Vagina (tissue), 2 donors: Measurements from ENCODE around the gene TFAP2A.

ENCODE experiments used
- CTCF ChIP-seq, 3 experiments: fragments of 450-650 bp in 2 of 3; fragments of 200-600 bp in 1 of 3; sonication (generic) in 1 of 3; IDR thresholded peaks; one replicate each; pipeline ENCODE4 v1.5.1; 2017 to 2019; ENCODE audit warnings: antibody characterized with exemption in 3 of 3, mild to moderate bottlenecking in 2 of 3, moderate library complexity in 2 of 3
- POLR2A ChIP-seq, 2 donors: fragments of 450-650 bp; IDR thresholded peaks; one replicate each; pipeline ENCODE4 v1.6.1; 2017; ENCODE audit warnings: antibody characterized with exemption in 2 of 2, mild to moderate bottlenecking in 2 of 2, moderate library complexity in 2 of 2
- POLR2AphosphoS5 ChIP-seq, 2 donors: sonication (generic); formaldehyde crosslinking; IDR thresholded peaks; one replicate each; pipeline ENCODE4 v1.9.0; 2017; ENCODE audit warnings: antibody characterized with exemption in 2 of 2, mild to moderate bottlenecking in 2 of 2, low read depth in 1 of 2; ENCODE audit not compliant: insufficient read depth in 1 of 2

GRCh38 chr6:10425975-10426780 is 11.3 kb upstream of the TFAP2A start:
- no peak for TF ChIP-seq POLR2A (IDR thresholded peaks at IDR 0.05)
- TF ChIP-seq CTCF (IDR thresholded peaks at IDR 0.05): no peak
- TF ChIP-seq POLR2AphosphoS5 (IDR thresholded peaks at IDR 0.05; ENCODE audit: insufficient read depth in 1 of 2, low read depth in 1 of 2): no peak
